ENCODE data around the gene STK25.

GRCh38 chr2:241493092-241493491, 15.3 kb downstream of the STK25 start:
- TF ChIP-seq CTCF (IDR thresholded peaks at IDR 0.05), result no peak
- no peak for TF ChIP-seq EP300 (IDR thresholded peaks at IDR 0.05; ENCODE audit: low read depth)
- no peak for TF ChIP-seq POLR2A (IDR thresholded peaks at IDR 0.05)
- no peak for TF ChIP-seq POLR2AphosphoS5 (IDR thresholded peaks at IDR 0.05)

Data from transverse colon (tissue), 4 donors.